ENCODE data around the gene ATP6V0D1.
"Not testable (repeated sequence)": the region's sequence is repeated elsewhere in the genome, so short reads cannot be mapped to it uniquely, and the experiment has no call there.

ATP6V0D1 gene

GRCh38 chr16:67504031-67505021 lies 23.4 kb upstream of the ATP6V0D1 start:
- no peak for DNase-seq (ENCODE audit: low read depth, low spot score)

DNA sequence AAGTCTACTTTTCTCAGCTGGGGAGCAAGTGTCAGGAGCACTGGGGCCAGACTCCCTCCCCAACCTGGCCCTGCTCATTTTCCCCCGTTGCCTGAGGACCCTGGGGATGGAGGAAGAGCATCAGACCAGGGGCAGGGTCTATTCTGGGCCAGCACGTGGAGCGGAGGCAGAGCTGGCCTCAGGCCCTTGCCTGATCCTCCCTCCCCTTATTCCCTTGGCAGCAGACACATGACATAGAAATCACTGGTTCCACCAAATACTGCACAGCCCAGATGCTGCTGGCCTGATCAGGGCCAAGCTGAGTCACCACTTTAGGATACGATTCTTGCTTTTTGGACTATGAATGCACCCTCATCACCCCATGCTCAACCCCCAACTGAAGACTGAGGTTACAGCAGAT lies 18.1 kb upstream of the ATP6V0D1 start:
- no peak for DNase-seq (ENCODE audit: low read depth, low spot score)

DNA sequence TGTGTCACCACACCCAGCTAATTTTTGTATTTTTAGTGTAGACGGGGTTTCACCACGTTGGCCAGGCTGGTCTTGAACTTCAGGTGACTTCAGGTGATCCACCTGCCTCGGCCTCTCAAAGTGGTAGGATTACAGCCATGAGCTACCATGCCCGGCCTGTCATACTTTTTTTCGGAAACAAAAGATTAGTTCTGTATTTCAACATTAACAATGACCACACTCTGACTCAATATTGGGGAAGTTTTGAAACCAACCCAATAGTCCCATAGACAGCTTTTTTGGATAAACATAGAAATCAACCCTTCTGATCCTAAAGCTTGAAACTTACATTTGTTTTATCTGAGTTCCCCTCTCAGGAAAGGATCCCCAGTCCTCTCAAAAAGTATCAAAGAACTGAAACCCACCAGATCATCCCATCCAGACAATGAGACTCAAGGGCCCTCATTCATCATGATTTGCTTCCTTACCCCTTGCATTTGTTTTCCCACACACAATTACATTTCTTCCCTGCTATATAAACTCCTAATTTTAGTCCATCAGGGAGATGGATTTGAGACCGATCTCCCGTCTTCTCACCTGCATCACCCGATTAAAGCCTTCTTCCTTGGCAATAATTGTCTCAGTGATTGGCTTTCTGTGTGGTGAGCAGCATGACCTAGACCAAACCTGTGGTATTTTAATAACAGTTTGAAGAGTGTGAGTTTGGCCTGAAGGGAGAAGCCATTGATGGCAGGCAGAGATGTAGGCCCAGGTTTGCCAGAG lies 9.6 kb upstream of the ATP6V0D1 start:
- DNase-seq (ENCODE audit: low read depth, low spot score), result no peak

DNA sequence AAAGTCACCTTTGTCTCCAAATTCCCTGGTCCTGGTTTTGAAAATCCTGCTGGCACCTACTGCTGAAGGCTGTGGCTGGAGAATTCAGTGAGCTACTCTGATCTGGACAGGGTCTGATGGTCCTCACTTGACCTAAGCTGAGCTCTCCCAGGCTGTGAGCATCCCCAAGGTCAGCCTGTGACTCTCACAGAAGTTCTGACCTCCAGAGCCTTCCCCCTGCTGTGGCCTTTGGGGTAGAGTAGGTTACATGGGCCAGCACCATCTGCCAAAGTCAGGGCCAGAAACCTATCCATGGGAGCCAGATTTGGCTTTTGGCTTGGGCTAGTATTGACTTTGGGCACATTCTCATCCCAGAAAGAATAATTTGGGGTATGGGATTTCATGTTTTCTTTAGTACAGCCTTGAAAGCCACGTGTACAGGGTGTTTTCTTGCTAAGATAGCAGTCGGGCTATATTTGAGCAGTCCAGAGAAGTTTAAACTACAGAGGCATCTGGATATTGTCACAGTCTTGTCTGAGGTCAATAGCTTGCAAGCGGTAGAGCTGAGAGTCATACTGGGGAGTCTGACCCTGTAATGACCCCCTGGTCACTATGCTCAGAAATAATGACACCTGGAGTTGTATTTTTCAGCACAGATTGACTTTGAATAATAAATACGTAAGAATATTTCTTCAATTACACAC lies 8.6 kb upstream of the ATP6V0D1 start:
- no peak for DNase-seq (ENCODE audit: low read depth, low spot score)

DNA sequence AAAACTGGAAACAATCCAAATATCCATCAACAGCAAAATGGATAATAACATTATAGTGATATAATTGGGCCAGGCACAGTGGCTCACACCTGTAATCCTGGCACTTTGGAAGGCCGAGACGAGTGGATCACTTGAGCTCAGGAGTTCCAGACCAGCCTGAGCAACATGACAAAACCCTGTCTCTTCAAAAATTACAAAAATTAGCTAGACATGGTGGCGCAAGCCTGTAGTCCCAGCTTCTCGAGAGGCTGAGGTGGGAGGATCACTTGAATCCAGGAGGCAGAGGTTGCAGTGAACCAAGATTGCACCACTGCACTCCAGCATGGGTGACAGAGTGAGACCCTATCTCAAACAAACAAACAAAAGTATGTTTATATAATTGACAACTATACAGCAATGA lies 6.6 kb upstream of the ATP6V0D1 start:
- DNase-seq (ENCODE audit: low read depth, low spot score), result not testable (repeated sequence)

GRCh38 chr16:67486805-67487204 lies 5.8 kb upstream of the ATP6V0D1 start:
- no peak for DNase-seq (ENCODE audit: low read depth, low spot score)

DNA sequence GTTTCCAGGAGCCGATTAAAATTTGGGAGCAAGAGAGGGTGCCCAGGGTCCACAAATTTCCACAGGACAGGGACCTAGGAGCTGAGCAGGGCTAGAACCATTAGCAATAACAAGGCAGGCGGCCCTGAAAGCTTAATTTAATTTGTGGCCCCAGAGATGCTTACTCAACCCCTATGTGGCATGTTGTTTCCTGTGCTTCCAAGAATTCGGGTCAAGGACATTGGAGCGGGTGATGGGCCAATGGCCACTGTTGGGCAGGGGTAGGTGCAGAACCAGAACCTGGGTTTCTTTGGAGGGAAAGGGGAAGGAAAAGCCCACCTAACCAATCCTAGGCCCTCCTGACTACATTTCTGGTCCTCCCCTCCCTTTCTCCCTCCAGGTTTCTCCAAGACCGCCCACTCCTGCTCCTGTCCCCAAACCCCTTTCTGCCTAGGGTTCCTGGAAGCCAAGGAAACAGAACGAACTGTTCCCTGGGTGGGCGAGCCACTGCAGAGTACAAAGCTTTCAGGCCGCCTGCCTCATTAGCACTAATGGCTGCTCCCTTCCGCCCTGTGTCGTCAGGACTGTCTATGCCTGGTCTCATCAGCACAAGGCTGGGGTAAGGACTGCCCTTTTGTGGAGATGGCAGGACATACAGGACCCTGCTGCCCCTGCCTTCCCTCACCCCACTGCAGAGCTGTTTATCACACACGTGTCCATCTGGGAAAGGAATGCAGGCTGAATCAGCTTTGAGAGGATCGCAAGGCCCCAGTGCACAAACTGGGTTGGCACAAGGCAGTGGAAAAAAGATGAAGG lies 3.0 kb upstream of the ATP6V0D1 start:
- no peak for DNase-seq (ENCODE audit: low read depth, low spot score)

DNA sequence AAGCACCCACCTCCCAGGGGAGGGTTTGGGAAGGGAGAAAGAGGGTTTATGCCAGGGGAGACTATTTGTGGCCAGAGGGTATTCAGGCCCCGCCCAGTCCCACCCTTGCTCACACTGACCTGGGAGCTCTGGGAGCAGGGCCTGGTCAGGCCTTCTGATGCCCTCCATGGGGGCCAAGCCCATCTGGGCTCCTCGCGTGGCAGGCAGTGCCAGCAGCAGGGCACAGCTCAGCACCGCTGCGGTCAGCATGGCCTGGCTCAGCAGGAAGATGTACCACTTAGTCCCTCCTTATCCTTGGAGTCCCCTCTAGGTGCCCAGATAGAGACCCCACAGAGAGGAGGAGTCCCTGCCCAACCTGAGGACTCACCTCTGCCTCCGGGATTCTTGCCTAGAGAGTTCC lies 2.2 kb upstream of the ATP6V0D1 start, which contains the start of gene AGRP:
TSS of gene AGRP (minus strand) at position 398 of the 400 bp plus-strand sequence. CDS start at position 249, 149 bp downstream.
- DNase-seq (ENCODE audit: low read depth, low spot score), result no peak

DNA sequence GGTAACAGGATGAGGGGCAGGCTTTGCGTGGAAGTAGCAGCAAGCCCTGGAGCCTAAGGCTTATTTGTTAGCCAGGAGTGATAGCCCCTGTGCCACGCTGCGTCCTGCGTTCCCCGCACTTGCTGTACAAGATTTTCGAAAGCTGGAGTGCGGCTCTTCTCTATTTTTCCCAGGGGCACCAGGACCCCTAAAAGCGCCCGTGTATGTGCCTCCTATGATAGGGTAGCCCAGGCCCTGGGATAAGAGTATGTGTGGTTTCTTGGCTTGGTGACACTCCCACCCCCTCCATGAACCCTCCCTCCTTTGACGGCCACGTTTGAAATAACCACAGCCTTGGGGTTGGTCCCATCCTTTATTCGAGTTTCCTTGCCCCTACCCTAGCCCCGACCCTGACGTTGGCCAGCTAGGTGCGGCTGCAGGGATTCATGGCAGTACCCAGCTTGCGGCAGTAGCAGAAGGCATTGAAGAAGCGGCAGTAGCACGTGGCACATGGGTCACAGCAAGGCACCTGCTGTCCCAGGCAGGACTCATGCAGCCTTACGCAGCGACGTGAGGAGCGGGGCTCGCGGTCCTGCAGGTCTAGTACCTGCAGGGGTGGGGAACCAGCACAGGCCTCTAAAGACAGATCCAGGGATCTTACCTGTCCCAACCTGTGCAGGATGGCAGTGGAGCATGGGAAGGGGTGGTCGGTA lies 1.4 kb upstream of the ATP6V0D1 start:
- DNase-seq (ENCODE audit: low read depth, low spot score), result no peak

GRCh38 chr16:67481561-67482232 lies 740 bp upstream of the ATP6V0D1 start:
- no peak for DNase-seq (ENCODE audit: low read depth, low spot score)

DNA sequence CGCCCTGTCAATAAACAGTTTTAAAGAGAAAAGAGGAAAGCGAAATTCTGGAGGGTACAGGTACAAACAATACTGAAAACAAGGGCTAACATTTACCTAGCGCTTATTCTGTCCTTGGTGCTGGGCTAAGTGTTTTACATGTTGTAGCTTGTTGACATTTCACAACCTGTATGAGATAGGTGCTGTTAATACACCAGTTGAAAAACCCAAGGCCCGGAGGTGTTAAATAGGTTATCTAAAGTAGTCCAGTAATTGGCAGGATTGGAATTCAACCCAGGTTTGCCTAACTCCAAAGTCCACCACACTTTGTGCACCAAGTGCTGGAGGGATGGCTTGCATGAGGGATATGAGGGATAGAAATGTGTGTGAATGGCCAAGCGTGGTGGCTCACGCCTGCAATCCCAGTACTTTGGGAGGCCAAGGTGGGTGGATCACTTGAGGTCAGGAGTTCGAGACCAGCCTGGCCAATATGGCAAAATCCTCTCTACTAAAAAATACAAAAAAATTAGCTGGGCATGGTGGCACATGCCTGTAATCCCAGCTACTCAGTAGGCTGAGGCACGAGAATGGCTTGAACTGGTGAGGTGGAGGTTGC lies 2.9 kb downstream of the ATP6V0D1 start:
- DNase-seq (ENCODE audit: low read depth, low spot score), result no peak

- no peak for DNase-seq (ENCODE audit: low read depth, low spot score)
Measured at GRCh38 chr16:67474551-67475455, 6.2 kb downstream of the ATP6V0D1 start.

DNA sequence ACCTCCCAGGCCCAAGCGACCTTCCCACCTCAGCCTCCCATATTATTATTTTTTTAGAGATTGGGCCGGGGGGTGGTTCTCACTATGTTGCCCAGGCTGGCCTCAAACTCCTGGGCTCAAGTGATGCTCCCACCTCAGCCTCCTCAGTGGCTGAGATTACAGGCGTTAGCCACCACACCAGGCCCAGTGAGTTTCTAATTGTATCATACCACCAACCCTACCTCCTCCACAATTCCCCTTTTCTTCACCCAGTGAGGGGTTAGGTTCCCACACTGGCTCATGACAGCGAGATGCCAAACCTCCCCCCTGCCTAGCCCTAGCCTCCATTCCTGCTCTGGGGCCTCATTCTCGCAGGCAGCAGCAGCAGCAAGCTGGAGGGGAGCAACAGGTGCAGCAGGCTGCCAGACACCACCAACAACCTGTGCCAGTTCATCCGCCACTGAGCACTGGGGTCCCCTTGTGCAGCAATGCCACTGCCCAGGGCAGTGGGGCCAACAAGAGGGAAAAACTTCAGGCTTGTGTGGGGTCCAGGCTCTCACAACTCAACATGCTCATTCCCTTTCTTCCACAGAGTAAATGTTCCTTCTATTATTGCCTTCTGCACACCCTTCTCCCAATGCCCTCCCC lies 9.1 kb downstream of the ATP6V0D1 start:
- DNase-seq (ENCODE audit: low read depth, low spot score), result no peak

GRCh38 chr16:67470359-67470758 lies 10.6 kb downstream of the ATP6V0D1 start:
- DNase-seq (ENCODE audit: low read depth, low spot score), result no peak

- DNase-seq (ENCODE audit: low read depth, low spot score), result no peak
Measured at GRCh38 chr16:67468731-67469130, 12.2 kb downstream of the ATP6V0D1 start.

GRCh38 chr16:67466581-67466980 lies 14.4 kb downstream of the ATP6V0D1 start:
- no peak for DNase-seq (ENCODE audit: low read depth, low spot score)

- no peak for DNase-seq (ENCODE audit: low read depth, low spot score)
Measured at GRCh38 chr16:67464565-67464964, 16.4 kb downstream of the ATP6V0D1 start.

GRCh38 chr16:67463691-67464090 lies 17.3 kb downstream of the ATP6V0D1 start:
- no peak for DNase-seq (ENCODE audit: low read depth, low spot score)
